Common myeloid progenitor, CD34-positive (primary cell): ENCODE data around the gene MVB12B.

Experiments used
- CTCF ChIA-PET: fragments of 350-600 bp; sonication (Branson Sonifier 250); formaldehyde crosslinking; loops from one replicate; lab custom pipeline; 2021; ENCODE audit warnings: antibody characterized with exemption; lab: Charles Lee
- POLR2A ChIA-PET: fragments of 350-600 bp; sonication (Branson Sonifier 250); formaldehyde crosslinking; loops from one replicate; lab custom pipeline; 2021; ENCODE audit warnings: antibody characterized with exemption; lab: Charles Lee
- DNase-seq, 3 donors: peaks; one replicate each; pipeline versions ENCODE4 v3.0.0 to v3.0.0-alpha.2; 2013
- H3K27ac ChIP-seq, 2 experiments: 1 replicate in 1 of 2; 2 replicates in 1 of 2; pipeline ENCODE4 v1.7.0; 2013; ENCODE audit warnings: inconsistent platforms in 2 of 2, low read length in 2 of 2, mild to moderate bottlenecking in 2 of 2, low read depth in 1 of 2, moderate library complexity in 1 of 2; ENCODE audit not compliant: severe bottlenecking in 2 of 2, insufficient read depth in 1 of 2, poor library complexity in 1 of 2
- H3K27me3 ChIP-seq, 5 experiments: replicated peaks in 2 of 5; 1 replicate in 3 of 5; 2 replicates in 2 of 5; pipeline versions ENCODE4 v1.6.1 to v1.7.0; 2013; ENCODE audit warnings: low read length in 4 of 5, mild to moderate bottlenecking in 2 of 5, moderate library complexity in 2 of 5, inconsistent platforms in 1 of 5; ENCODE audit not compliant: insufficient read depth in 5 of 5, control insufficient read depth in 4 of 5
- H3K36me3 ChIP-seq, 4 experiments: 1 replicate in 2 of 4; 2 replicates in 2 of 4; pipeline versions ENCODE4 v1.6.1 to v1.7.0; 2013; ENCODE audit warnings: low read length in 3 of 4, control low read depth in 1 of 4, mild to moderate bottlenecking in 1 of 4; ENCODE audit not compliant: control insufficient read depth in 4 of 4, insufficient read depth in 4 of 4
- H3K4me1 ChIP-seq, 4 experiments: 1 replicate in 3 of 4; 2 replicates in 1 of 4; pipeline versions ENCODE4 v1.6.1 to v1.7.1; 2013; ENCODE audit warnings: low read length in 3 of 4, mild to moderate bottlenecking in 3 of 4, control low read depth in 1 of 4, inconsistent platforms in 1 of 4, moderate library complexity in 1 of 4; ENCODE audit not compliant: control insufficient read depth in 4 of 4, insufficient read depth in 4 of 4; ENCODE audit errors: control extremely low read depth in 1 of 4
- H3K4me3 ChIP-seq, 7 experiments: 1 replicate in 4 of 7; 2 replicates in 3 of 7; pipeline versions ENCODE4 v1.5.1 to v1.7.0; 2013; ENCODE audit warnings: mild to moderate bottlenecking in 7 of 7, low read length in 6 of 7, moderate library complexity in 6 of 7, inconsistent platforms in 2 of 7, low read depth in 2 of 7, control low read depth in 1 of 7; ENCODE audit not compliant: insufficient read depth in 4 of 7, control insufficient read depth in 1 of 7; ENCODE audit errors: extremely low read depth in 1 of 7
- H3K9me3 ChIP-seq, 5 experiments: 1 replicate in 4 of 5; 2 replicates in 1 of 5; pipeline versions ENCODE4 v1.6.1 to v1.7.1; 2013; ENCODE audit warnings: low read length in 4 of 5, mild to moderate bottlenecking in 2 of 5, inconsistent platforms in 1 of 5, low read depth in 1 of 5, moderate library complexity in 1 of 5; ENCODE audit not compliant: control insufficient read depth in 4 of 5, insufficient read depth in 2 of 5; ENCODE audit errors: control extremely low read depth in 1 of 5
- WGBS: methylation state at CpG from one replicate; pipeline ENCODE4 v1.1.5; 2013; ENCODE audit not compliant: insufficient coverage; 5-methylcytosine and 5-hydroxymethylcytosine counted together

MVB12B gene

GRCh38 chr9:126399251-126399650, 72.6 kb downstream of the MVB12B start:
- WGBS, result 99% methylated on average over 7 of the region's 8 CpGs
- no peak for DNase-seq
- CTCF ChIA-PET, result interaction anchor here (0.9 to 16.7 kb wide), 26 partner anchors 10 to 991 kb away, joined by 3 to 230 read pairs (median 4); partner anchors contain the start of gene MVB12B
- Histone ChIP-seq H3K4me1 (peaks cover 10 to 43% (median 28%) of the 10 kb centered on the region in 4 experiments), H3K36me3 (peaks cover 0 to 33% (median 0%) of the 10 kb centered on the region in 4 experiments), H3K9me3 (no peaks in the 10 kb centered on the region), H3K4me3 (no peak overlapping the region), H3K27ac (no peak overlapping the region), H3K27me3 (no peaks in the 10 kb centered on the region)
- POLR2A ChIA-PET, result no interaction called here

GRCh38 chr9:126399789-126400188, 73.2 kb downstream of the MVB12B start:
- no peaks in the 10 kb centered on the region for H3K27me3 ChIP-seq
- POLR2A ChIA-PET, result no interaction called here

GRCh38 chr9:126400571-126400970, 73.9 kb downstream of the MVB12B start:
- ChIA-PET CTCF (interaction anchor here (1.0 to 16.7 kb wide), 7 partner anchors 9 to 98 kb away, joined by 3 to 230 read pairs (median 8); no protein-coding TSS in a partner anchor), POLR2A (no interaction called here)
- Histone ChIP-seq H3K27me3 (no peaks in the 10 kb centered on the region), H3K9me3 (no peaks in the 10 kb centered on the region), H3K4me1 (peaks cover 10 to 36% (median 22%) of the 10 kb centered on the region in 4 experiments), H3K27ac (no peak overlapping the region), H3K36me3 (peaks cover 0 to 25% (median 0%) of the 10 kb centered on the region in 4 experiments), H3K4me3 (no peak overlapping the region)
- 95% methylated on average over 7 of the region's 11 CpGs for WGBS
- no peak for DNase-seq

More at GRCh38 chr9:126399789-126400188, 73.2 kb downstream of the MVB12B start:
- H3K4me3 ChIP-seq, result no peak overlapping the region
- no peak for DNase-seq
- CTCF ChIA-PET, result interaction anchor here (1.0 to 16.7 kb wide), 13 partner anchors 10 to 175 kb away, joined by 3 to 230 read pairs (median 12); partner anchors contain the start of gene MVB12B
- WGBS, result 100% methylated on average over 6 of the region's 10 CpGs
- peaks cover 0 to 32% (median 0%) of the 10 kb centered on the region in 4 experiments for H3K36me3 ChIP-seq
- H3K4me1 ChIP-seq, result peaks cover 10 to 43% (median 28%) of the 10 kb centered on the region in 4 experiments
- no peaks in the 10 kb centered on the region for H3K9me3 ChIP-seq
- H3K27ac ChIP-seq, result no peak overlapping the region

- ChIA-PET POLR2A (no interaction called here), CTCF (interaction anchor here (1.1 to 16.7 kb wide), 4 partner anchors 65 to 99 kb away, joined by 3 to 230 read pairs (median 54); no protein-coding TSS in a partner anchor)
- Histone ChIP-seq H3K4me1 (peaks cover 8 to 33% (median 22%) of the 10 kb centered on the region in 4 experiments), H3K27ac (no peak overlapping the region), H3K4me3 (no peak overlapping the region), H3K27me3 (no peaks in the 10 kb centered on the region), H3K36me3 (peaks cover 0 to 21% (median 0%) of the 10 kb centered on the region in 4 experiments), H3K9me3 (no peaks in the 10 kb centered on the region)
- DNase-seq, result no peak
- 93% methylated on average over 5 of the region's 6 CpGs for WGBS
Measured at GRCh38 chr9:126401107-126401506, 74.5 kb downstream of the MVB12B start.

- peaks cover 6 to 31% (median 21%) of the 10 kb centered on the region in 4 experiments for H3K4me1 ChIP-seq
- no peaks in the 10 kb centered on the region for H3K27me3 ChIP-seq
- no peak overlapping the region for H3K27ac ChIP-seq
- POLR2A ChIA-PET, result no interaction called here
- WGBS, result 100% methylated on average over 9 of the region's 12 CpGs
- DNase-seq, result no peak
- no peak overlapping the region for H3K4me3 ChIP-seq
- CTCF ChIA-PET, result interaction anchor here (7.6 kb wide), 1 partner anchor 94 kb away, joined by 104 read pairs; no protein-coding TSS in a partner anchor
- peaks cover 0 to 16% (median 0%) of the 10 kb centered on the region in 4 experiments for H3K36me3 ChIP-seq
- H3K9me3 ChIP-seq, result no peaks in the 10 kb centered on the region
Measured at GRCh38 chr9:126401581-126401980, 75.0 kb downstream of the MVB12B start.

- Histone ChIP-seq H3K9me3 (no peaks in the 10 kb centered on the region), H3K27me3 (no peaks in the 10 kb centered on the region), H3K4me1 (peaks cover 4 to 21% (median 8%) of the 10 kb centered on the region in 4 experiments), H3K4me3 (no peak overlapping the region), H3K27ac (no peak overlapping the region), H3K36me3 (peaks cover 0 to 8% (median under 1%) of the 10 kb centered on the region in 4 experiments)
- WGBS, result 80% methylated on average over 2 of the region's 5 CpGs
- ChIA-PET CTCF (no interaction called here), POLR2A (no interaction called here)
- no peak for DNase-seq
Measured at GRCh38 chr9:126403397-126403796, 76.8 kb downstream of the MVB12B start.

GRCh38 chr9:126404459-126404858, 77.8 kb downstream of the MVB12B start:
- no peaks in the 10 kb centered on the region for H3K27me3 ChIP-seq
- CTCF ChIA-PET, result interaction anchor here (0.7 to 1.8 kb wide), 3 partner anchors 9 to 87 kb away, joined by 3 to 11 read pairs (median 3); no protein-coding TSS in a partner anchor
- no peak for DNase-seq
- no peak overlapping the region for H3K4me3 ChIP-seq
- H3K9me3 ChIP-seq, result no peaks in the 10 kb centered on the region
- H3K27ac ChIP-seq, result no peak overlapping the region
- 97% methylated on average over 13 of the region's 14 CpGs for WGBS
- peaks cover 0 to 4% (median 2%) of the 10 kb centered on the region in 4 experiments for H3K36me3 ChIP-seq
- POLR2A ChIA-PET, result no interaction called here
- peaks cover 4 to 18% (median 8%) of the 10 kb centered on the region in 4 experiments for H3K4me1 ChIP-seq
